Activated CD4-positive, alpha-beta T cell treated with anti-CD3 and anti-CD28 coated beads, Interleukin-2, amount 50 U/mL, for 4 hours (primary cell): Measurements from ENCODE around the gene NSMF.
"Not testable (repeated sequence)": the region's sequence is repeated elsewhere in the genome, so short reads cannot be mapped to it uniquely, and the experiment has no call there.

Experiments
- DNase-seq, 2 experiments: peaks; one replicate each; pipeline ENCODE4 v3.0.0-alpha.2; 2020

The NSMF gene

GRCh38 chr9:137474271-137474670, 15.1 kb upstream of the NSMF start:
- DNase-seq: no peak

- no peak for DNase-seq
These were observed 11.7 kb upstream of the NSMF start for GRCh38 chr9:137470785-137471184.

GRCh38 chr9:137467896-137468295, 8.8 kb upstream of the NSMF start:
- DNase-seq: no peak

GRCh38 chr9:137467161-137467581, 8.0 kb upstream of the NSMF start:
- no peak for DNase-seq

- DNase-seq: not testable (repeated sequence)
These were observed 7.4 kb upstream of the NSMF start for GRCh38 chr9:137466389-137467085.

GRCh38 chr9:137465720-137466388, 6.7 kb upstream of the NSMF start:
- DNase-seq: no peak

GRCh38 chr9:137465000-137465719, 6.0 kb upstream of the NSMF start:
- no peak for DNase-seq

- DNase-seq: no peak
These were observed 5.3 kb upstream of the NSMF start for GRCh38 chr9:137464291-137464999.

GRCh38 chr9:137463931-137464290, 4.8 kb upstream of the NSMF start:
- no peak for DNase-seq

- no peak for DNase-seq
These were observed 4.1 kb upstream of the NSMF start for GRCh38 chr9:137462986-137463930.

GRCh38 chr9:137462396-137462985, 3.4 kb upstream of the NSMF start:
- no peak for DNase-seq

GRCh38 chr9:137461663-137462395, 2.7 kb upstream of the NSMF start:
- DNase-seq: peak; percentile 47 to 49

GRCh38 chr9:137461316-137461662, 2.2 kb upstream of the NSMF start:
- DNase-seq: no peak

GRCh38 chr9:137460363-137461315, 1.5 kb upstream of the NSMF start:
- no peak for DNase-seq

GRCh38 chr9:137459601-137460362, 648 bp upstream of the NSMF start:
- no peak for DNase-seq

- no peak for DNase-seq
These were observed 661 bp downstream of the NSMF start for GRCh38 chr9:137458194-137459151.

GRCh38 chr9:137457406-137458193, 1.5 kb downstream of the NSMF start:
- DNase-seq: no peak
